ENCODE data around the gene AARS2. TPM values are rescaled to one million over a fixed set of nuclear protein-coding genes. Genes with fewer than 3 reads are reported as not detected.

The AARS2 gene
- total RNA-seq, 1 donor from 2014 or later: 12.0 TPM

GRCh38 chr6:44269921-44270525 is 43.1 kb downstream of the AARS2 start, which contains the start of gene TMEM151B:
Gene TMEM151B, plus strand, starts transcription at chr6:44270450. Its CDS starts 293 bp downstream, at chr6:44270743.
- Histone ChIP-seq H3K36me3 (no peaks in the 10 kb centered on the region), H3K27me3 (ENCODE audit: low read depth) (peaks cover 45% of the 10 kb centered on the region), H3K4me3 (peak within 1 kb of the TSS; percentile 32), H3K27ac (no peak within 1 kb of the TSS), H3K9me3 (no peaks in the 10 kb centered on the region), H3K4me1 (no peaks in the 10 kb centered on the region)
- no peak for ATAC-seq
- no peak for TF ChIP-seq CTCF (IDR thresholded peaks at IDR 0.05)
- DNase-seq: no peak
- intact Hi-C loops (cut with DNase I): no loop called here

DNA sequence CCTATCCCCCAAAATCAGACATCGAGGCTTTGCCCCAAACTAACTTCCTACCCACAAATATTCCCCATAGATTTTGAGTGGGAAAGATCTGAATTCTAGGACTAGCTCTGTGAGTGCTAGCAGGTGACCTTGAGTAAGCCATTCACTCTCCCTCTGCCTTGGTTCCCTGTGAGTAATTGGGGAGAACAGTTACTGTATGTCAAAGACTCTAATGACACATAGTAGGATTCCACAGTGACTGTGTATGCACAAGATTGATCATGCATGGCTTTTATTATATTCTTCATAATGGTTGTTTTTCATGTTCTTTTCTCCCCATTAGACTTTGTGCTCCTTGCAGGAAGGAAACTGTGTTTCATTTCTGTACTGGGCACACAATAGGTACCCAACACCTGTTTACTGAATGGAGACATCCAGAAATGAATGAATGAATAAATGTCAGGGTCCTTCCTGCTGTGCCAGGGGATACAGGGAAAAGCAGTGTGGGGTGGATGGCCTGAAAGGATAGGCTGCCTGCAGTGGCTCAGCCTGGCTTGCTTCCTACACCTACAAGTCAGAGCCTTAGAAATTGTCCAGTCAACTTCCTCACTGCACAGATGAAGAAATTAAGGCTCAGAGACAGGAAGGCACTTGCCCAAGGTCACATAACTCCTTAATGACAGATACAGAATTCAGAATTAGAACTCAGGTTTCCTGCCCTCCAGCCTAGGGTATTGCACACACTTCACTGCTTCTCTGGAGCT is 43.8 kb downstream of the AARS2 start:
- H3K27me3 ChIP-seq (ENCODE audit: low read depth): peaks cover 42% of the 10 kb centered on the region
- H3K9me3 ChIP-seq: no peaks in the 10 kb centered on the region
- intact Hi-C loops (cut with DNase I): no loop called here
- TF ChIP-seq CTCF (IDR thresholded peaks at IDR 0.05): no peak
- DNase-seq (no peak), ATAC-seq (no peak)
- peaks cover 6% of the 10 kb centered on the region for H3K4me1 ChIP-seq
- H3K4me3 ChIP-seq: no peak overlapping the region
- no peaks in the 10 kb centered on the region for H3K36me3 ChIP-seq
- no peak overlapping the region for H3K27ac ChIP-seq

- H3K36me3 ChIP-seq: no peaks in the 10 kb centered on the region
- no peak overlapping the region for H3K27ac ChIP-seq
- peak; percentile 87 for TF ChIP-seq CTCF (IDR thresholded peaks at IDR 0.05)
- intact Hi-C loops (cut with DNase I): no loop called here
- no peaks in the 10 kb centered on the region for H3K9me3 ChIP-seq
- ATAC-seq (peak; percentile 31 to 37), DNase-seq (peak; percentile 52)
- H3K4me3 ChIP-seq: no peak overlapping the region
- peaks cover 18% of the 10 kb centered on the region for H3K4me1 ChIP-seq
- peaks cover 34% of the 10 kb centered on the region for H3K27me3 ChIP-seq (ENCODE audit: low read depth)
Measured at GRCh38 chr6:44268095-44268628, 45.0 kb downstream of the AARS2 start.

DNA sequence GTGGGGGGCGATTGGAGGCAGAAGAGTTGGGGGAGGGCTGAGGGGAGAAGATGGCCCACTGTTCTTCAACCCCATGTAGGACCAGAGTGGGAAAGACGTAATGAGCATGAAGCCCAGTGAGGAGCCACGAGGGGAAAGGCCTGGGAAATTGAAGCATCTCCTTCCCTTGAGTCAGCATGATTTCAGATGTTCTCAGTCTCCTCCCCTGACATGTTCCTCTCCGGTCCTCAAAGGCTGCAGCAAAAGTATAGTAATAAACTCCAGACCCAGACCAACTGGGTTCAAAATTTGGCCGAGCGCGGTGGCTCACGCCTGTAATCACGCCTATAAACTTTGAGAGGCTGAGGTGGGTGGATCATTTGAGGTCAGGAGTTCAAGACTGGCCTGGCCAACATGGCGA is 45.9 kb downstream of the AARS2 start:
- Histone ChIP-seq H3K4me1 (peaks cover 27% of the 10 kb centered on the region), H3K27ac (no peak overlapping the region), H3K4me3 (no peak overlapping the region), H3K9me3 (no peaks in the 10 kb centered on the region), H3K27me3 (ENCODE audit: low read depth) (peaks cover 25% of the 10 kb centered on the region), H3K36me3 (no peaks in the 10 kb centered on the region)
- TF ChIP-seq CTCF (IDR thresholded peaks at IDR 0.05): no peak
- no peak for ATAC-seq
- peak; percentile 20 for DNase-seq
- intact Hi-C loops (cut with DNase I): no loop called here

GRCh38 chr6:44266347-44266746 is 46.8 kb downstream of the AARS2 start:
- TF ChIP-seq CTCF (IDR thresholded peaks at IDR 0.05): no peak
- H3K27ac ChIP-seq: no peak overlapping the region
- H3K4me1 ChIP-seq: peaks cover 35% of the 10 kb centered on the region
- H3K27me3 ChIP-seq (ENCODE audit: low read depth): peaks cover 16% of the 10 kb centered on the region
- DNase-seq (no peak), ATAC-seq (no peak)
- H3K36me3 ChIP-seq: no peaks in the 10 kb centered on the region
- intact Hi-C loops (cut with DNase I): no loop called here
- no peaks in the 10 kb centered on the region for H3K9me3 ChIP-seq
- no peak overlapping the region for H3K4me3 ChIP-seq

Data from lower lobe of right lung (tissue), 2 donors.